Activated naive CD4-positive, alpha-beta T cell treated with anti-CD3 and anti-CD28 coated beads, Interleukin-2, amount 50 U/mL, for 24 hours (primary cell): ENCODE data around the gene MTA2.
"Not testable (repeated sequence)": the region's sequence is repeated elsewhere in the genome, so short reads cannot be mapped to it uniquely, and the experiment has no call there.

Experiments used
- H3K27ac Mint-ChIP-seq: one replicate; pipeline ENCODE4 v1.8.0; 2021; ENCODE audit warnings: mild to moderate bottlenecking, mixed read lengths
- H3K27me3 Mint-ChIP-seq: one replicate; pipeline ENCODE4 v1.8.0; 2021; ENCODE audit warnings: mixed read lengths
- H3K36me3 Mint-ChIP-seq: one replicate; pipeline ENCODE4 v1.8.0; 2021; ENCODE audit warnings: mixed read lengths
- H3K4me1 Mint-ChIP-seq: one replicate; pipeline ENCODE4 v1.8.0; 2021; ENCODE audit warnings: mixed read lengths
- H3K4me3 Mint-ChIP-seq: one replicate; pipeline ENCODE4 v1.8.0; 2021; ENCODE audit warnings: mild to moderate bottlenecking, mixed read lengths
- H3K9me3 Mint-ChIP-seq: one replicate; pipeline ENCODE4 v1.8.0; 2021; ENCODE audit warnings: mixed read lengths

MTA2 gene

GRCh38 chr11:62621027-62621566 is 19.4 kb upstream of the MTA2 start:
- Mint-ChIP-seq H3K4me1 (peaks cover 30% of the 10 kb centered on the region), H3K9me3 (no peaks in the 10 kb centered on the region), H3K4me3 (peak overlapping the region; percentile 96), H3K36me3 (peaks cover 13% of the 10 kb centered on the region), H3K27me3 (no peaks in the 10 kb centered on the region), H3K27ac (peak overlapping the region; percentile 97)

- H3K36me3 Mint-ChIP-seq, H3K4me3 Mint-ChIP-seq, H3K27me3 Mint-ChIP-seq, H3K9me3 Mint-ChIP-seq: not testable (repeated sequence)
- H3K27ac Mint-ChIP-seq = peak overlapping the region; percentile 55
- peaks cover 49% of the 10 kb centered on the region for H3K4me1 Mint-ChIP-seq
These were observed 15.3 kb upstream of the MTA2 start for GRCh38 chr11:62616957-62617356.

GRCh38 chr11:62615521-62615920 is 13.9 kb upstream of the MTA2 start:
- peaks cover 46% of the 10 kb centered on the region for H3K4me1 Mint-ChIP-seq
- no peaks in the 10 kb centered on the region for H3K27me3 Mint-ChIP-seq
- H3K9me3 Mint-ChIP-seq = no peaks in the 10 kb centered on the region
- peak overlapping the region; percentile 30 for H3K27ac Mint-ChIP-seq
- peaks cover 4% of the 10 kb centered on the region for H3K36me3 Mint-ChIP-seq
- no peak overlapping the region for H3K4me3 Mint-ChIP-seq

- peaks cover 5% of the 10 kb centered on the region for H3K36me3 Mint-ChIP-seq
- H3K27me3 Mint-ChIP-seq = no peaks in the 10 kb centered on the region
- no peaks in the 10 kb centered on the region for H3K9me3 Mint-ChIP-seq
- H3K4me3 Mint-ChIP-seq = peak overlapping the region; percentile 77
- H3K4me1 Mint-ChIP-seq = peaks cover 48% of the 10 kb centered on the region
- H3K27ac Mint-ChIP-seq = peak overlapping the region; percentile 91
These were observed 12.6 kb upstream of the MTA2 start for GRCh38 chr11:62614275-62614674.

- Mint-ChIP-seq H3K4me3 (peak overlapping the region; percentile 71), H3K4me1 (peaks cover 50% of the 10 kb centered on the region)
These were observed 11.7 kb upstream of the MTA2 start for GRCh38 chr11:62613291-62613778.

GRCh38 chr11:62612366-62613290 is 11.0 kb upstream of the MTA2 start, which contains the start of the genes EML3 and ROM1:
TSS of gene EML3 (minus strand) at chr11:62612775. CDS start at chr11:62612457, 318 bp downstream.
TSS of gene ROM1 (plus strand) at chr11:62613257. CDS start at chr11:62613282, 25 bp downstream.
- Mint-ChIP-seq H3K4me3 (peak within 1 kb of the TSS; percentile 95), H3K4me1 (peaks cover 57% of the 10 kb centered on the region)

More at GRCh38 chr11:62613291-62613778, 11.7 kb upstream of the MTA2 start:
- Mint-ChIP-seq H3K27me3 (no peaks in the 10 kb centered on the region), H3K27ac (no peak overlapping the region), H3K9me3 (no peaks in the 10 kb centered on the region), H3K36me3 (peaks cover 7% of the 10 kb centered on the region)

GRCh38 chr11:62611705-62612365 is 10.2 kb upstream of the MTA2 start:
- Mint-ChIP-seq H3K4me3 (peak overlapping the region; percentile 95), H3K27me3 (no peaks in the 10 kb centered on the region), H3K9me3 (no peaks in the 10 kb centered on the region), H3K36me3 (peaks cover 7% of the 10 kb centered on the region), H3K27ac (peak overlapping the region; percentile 96), H3K4me1 (peaks cover 57% of the 10 kb centered on the region)

More at GRCh38 chr11:62612366-62613290, 11.0 kb upstream of the MTA2 start, which contains the start of the genes EML3 and ROM1:
- Mint-ChIP-seq H3K36me3 (peaks cover 7% of the 10 kb centered on the region), H3K9me3 (no peaks in the 10 kb centered on the region), H3K27me3 (no peaks in the 10 kb centered on the region), H3K27ac (peak within 1 kb of the TSS; percentile 96)

- no peaks in the 10 kb centered on the region for H3K9me3 Mint-ChIP-seq
- H3K27me3 Mint-ChIP-seq = no peaks in the 10 kb centered on the region
- peaks cover 7% of the 10 kb centered on the region for H3K36me3 Mint-ChIP-seq
- H3K4me1 Mint-ChIP-seq = peaks cover 59% of the 10 kb centered on the region
- H3K4me3 Mint-ChIP-seq = peak overlapping the region; percentile 95
- peak overlapping the region; percentile 96 for H3K27ac Mint-ChIP-seq
These were observed 9.4 kb upstream of the MTA2 start for GRCh38 chr11:62610814-62611704.

GRCh38 chr11:62610403-62610802 is 8.7 kb upstream of the MTA2 start:
- H3K4me3 Mint-ChIP-seq = peak overlapping the region; percentile 82
- H3K36me3 Mint-ChIP-seq = peaks cover 7% of the 10 kb centered on the region
- peaks cover 59% of the 10 kb centered on the region for H3K4me1 Mint-ChIP-seq
- H3K27ac Mint-ChIP-seq = peak overlapping the region; percentile 84
- no peaks in the 10 kb centered on the region for H3K9me3 Mint-ChIP-seq
- H3K27me3 Mint-ChIP-seq = no peaks in the 10 kb centered on the region

GRCh38 chr11:62608776-62609175 is 7.1 kb upstream of the MTA2 start:
- Mint-ChIP-seq H3K36me3 (peaks cover 4% of the 10 kb centered on the region), H3K27me3 (no peaks in the 10 kb centered on the region), H3K27ac (peak overlapping the region; percentile 83), H3K4me3 (no peak overlapping the region), H3K4me1 (peaks cover 54% of the 10 kb centered on the region), H3K9me3 (no peaks in the 10 kb centered on the region)

- peaks cover 7% of the 10 kb centered on the region for H3K36me3 Mint-ChIP-seq
- no peak overlapping the region for H3K4me3 Mint-ChIP-seq
- no peak overlapping the region for H3K27ac Mint-ChIP-seq
- H3K27me3 Mint-ChIP-seq = no peaks in the 10 kb centered on the region
- peaks cover 54% of the 10 kb centered on the region for H3K4me1 Mint-ChIP-seq
- no peaks in the 10 kb centered on the region for H3K9me3 Mint-ChIP-seq
These were observed 6.0 kb upstream of the MTA2 start for GRCh38 chr11:62607714-62608113.

GRCh38 chr11:62605902-62606301 is 4.2 kb upstream of the MTA2 start:
- Mint-ChIP-seq H3K9me3 (no peaks in the 10 kb centered on the region), H3K4me1 (peaks cover 55% of the 10 kb centered on the region), H3K4me3 (no peak overlapping the region), H3K36me3 (peaks cover 11% of the 10 kb centered on the region), H3K27ac (no peak overlapping the region), H3K27me3 (no peaks in the 10 kb centered on the region)

GRCh38 chr11:62605467-62605866 is 3.8 kb upstream of the MTA2 start:
- peaks cover 12% of the 10 kb centered on the region for H3K36me3 Mint-ChIP-seq
- H3K4me1 Mint-ChIP-seq = peaks cover 51% of the 10 kb centered on the region
- H3K27me3 Mint-ChIP-seq = no peaks in the 10 kb centered on the region
- H3K27ac Mint-ChIP-seq = no peak overlapping the region
- H3K9me3 Mint-ChIP-seq = no peaks in the 10 kb centered on the region
- H3K4me3 Mint-ChIP-seq = no peak overlapping the region

GRCh38 chr11:62604460-62605120 is 2.9 kb upstream of the MTA2 start:
- no peaks in the 10 kb centered on the region for H3K9me3 Mint-ChIP-seq
- H3K27ac Mint-ChIP-seq = no peak overlapping the region
- H3K4me1 Mint-ChIP-seq = peaks cover 50% of the 10 kb centered on the region
- no peaks in the 10 kb centered on the region for H3K27me3 Mint-ChIP-seq
- peaks cover 19% of the 10 kb centered on the region for H3K36me3 Mint-ChIP-seq
- no peak overlapping the region for H3K4me3 Mint-ChIP-seq
